H9 (cell line): ENCODE results near the gene L3HYPDH. TPM values are rescaled to one million over a fixed set of nuclear protein-coding genes. Genes with fewer than 3 reads are reported as not detected.

Source experiments
- DNase-seq: peaks from one replicate; pipeline ENCODE4 v3.0.0-alpha.2; 2017
- H2AFZ ChIP-seq: one replicate; pipeline ENCODE4 v1.6.1; 2013; ENCODE audit warnings: mild to moderate bottlenecking, low read length, control low read depth, moderate library complexity
- H2AK5ac ChIP-seq: 2 replicates; pipeline ENCODE4 v1.6.1; 2013; ENCODE audit warnings: low read length, control low read depth, mixed read lengths; ENCODE audit not compliant: insufficient read length
- H2BK120ac ChIP-seq: one replicate; pipeline ENCODE4 v1.6.1; 2013; ENCODE audit warnings: low read depth, mild to moderate bottlenecking, low read length, control low read depth, inconsistent platforms; ENCODE audit not compliant: poor library complexity, severe bottlenecking
- H2BK12ac ChIP-seq: 2 replicates; pipeline ENCODE4 v1.6.1; 2013; ENCODE audit warnings: low read length, control low read depth, mixed read lengths, low read depth; ENCODE audit not compliant: insufficient read length
- H2BK15ac ChIP-seq: 2 replicates; pipeline ENCODE4 v1.6.1; 2013; ENCODE audit warnings: low read depth, low read length, control low read depth
- H2BK20ac ChIP-seq: one replicate; pipeline ENCODE4 v1.6.1; 2013; ENCODE audit warnings: low read depth, mild to moderate bottlenecking, low read length, control low read depth, inconsistent platforms; ENCODE audit not compliant: poor library complexity, severe bottlenecking
- H2BK5ac ChIP-seq: 2 replicates; pipeline ENCODE4 v1.6.1; 2013; ENCODE audit warnings: low read length, control low read depth, mixed read lengths; ENCODE audit not compliant: insufficient read length
- H3K14ac ChIP-seq: 2 replicates; pipeline ENCODE4 v1.6.1; 2013; ENCODE audit warnings: low read length, control low read depth; ENCODE audit not compliant: insufficient read depth
- H3K18ac ChIP-seq: 2 replicates; pipeline ENCODE4 v1.6.1; 2013; ENCODE audit warnings: low read depth, mild to moderate bottlenecking, mixed read lengths, low read length, control low read depth; ENCODE audit not compliant: insufficient read length
- H3K23ac ChIP-seq: 2 replicates; pipeline ENCODE4 v1.6.1; 2013; ENCODE audit warnings: low read length, control low read depth, mixed read lengths, low read depth; ENCODE audit not compliant: insufficient read length
- H3K23me2 ChIP-seq: 2 replicates; pipeline ENCODE4 v1.6.1; 2013; ENCODE audit warnings: low read depth, mild to moderate bottlenecking, mixed read lengths, low read length, control low read depth; ENCODE audit not compliant: insufficient read length, poor library complexity, severe bottlenecking
- H3K27ac ChIP-seq: 2 replicates; pipeline ENCODE4 v1.5.1; 2013; ENCODE audit warnings: low read length, control low read depth, mixed read lengths, low read depth; ENCODE audit not compliant: insufficient read length
- H3K27me3 ChIP-seq: 2 replicates; pipeline ENCODE4 v1.6.1; 2013; ENCODE audit warnings: low read length, control low read depth, inconsistent platforms; ENCODE audit not compliant: insufficient read depth
- H3K4ac ChIP-seq: 2 replicates; pipeline ENCODE4 v1.6.1; 2013; ENCODE audit warnings: low read depth, mild to moderate bottlenecking, control low read depth, inconsistent platforms, low read length, moderate library complexity
- H3K4me1 ChIP-seq: 2 replicates; pipeline ENCODE4 v1.6.1; 2013; ENCODE audit warnings: low read length, control low read depth, inconsistent platforms; ENCODE audit not compliant: insufficient read depth
- H3K4me2 ChIP-seq: 2 replicates; pipeline ENCODE4 v1.6.1; 2013; ENCODE audit warnings: low read length, control low read depth, mixed read lengths; ENCODE audit not compliant: insufficient read length, insufficient read depth
- H3K56ac ChIP-seq: 2 replicates; pipeline ENCODE4 v1.6.1; 2013; ENCODE audit warnings: low read depth, mild to moderate bottlenecking, mixed read lengths, low read length, control low read depth; ENCODE audit not compliant: insufficient read length
- H3K79me1 ChIP-seq: 2 replicates; pipeline ENCODE4 v1.6.1; 2013; ENCODE audit warnings: low read depth, mild to moderate bottlenecking, moderate library complexity, low read length, control low read depth, inconsistent platforms; ENCODE audit not compliant: insufficient read depth, poor library complexity, severe bottlenecking
- H3K79me2 ChIP-seq: 2 replicates; pipeline ENCODE4 v1.6.1; 2013; ENCODE audit warnings: low read length, control low read depth, inconsistent platforms; ENCODE audit not compliant: insufficient read depth
- H3K9ac ChIP-seq: 2 replicates; pipeline ENCODE4 v1.6.1; 2013; ENCODE audit warnings: low read length, control low read depth, mixed read lengths; ENCODE audit not compliant: insufficient read length; ENCODE audit errors: extremely low read depth
- H3K9me3 ChIP-seq: one replicate; pipeline ENCODE4 v1.6.1; 2013; ENCODE audit warnings: low read depth, low read length, inconsistent platforms; ENCODE audit not compliant: control insufficient read depth
- H3T11ph ChIP-seq: one replicate; pipeline ENCODE4 v1.6.1; 2013; ENCODE audit warnings: mild to moderate bottlenecking, low read length, control low read depth, inconsistent platforms
- H4K20me1 ChIP-seq: one replicate; pipeline ENCODE4 v1.6.1; 2013; ENCODE audit not compliant: control insufficient read depth, insufficient read length, insufficient read depth
- H4K5ac ChIP-seq: 2 replicates; pipeline ENCODE4 v1.6.1; 2013; ENCODE audit warnings: low read depth, mild to moderate bottlenecking, mixed read lengths, low read length, control low read depth; ENCODE audit not compliant: insufficient read length
- H4K8ac ChIP-seq: replicated peaks from 2 replicates; pipeline ENCODE4 v1.6.1; 2013; ENCODE audit warnings: low read length, control low read depth, mixed read lengths, low read depth; ENCODE audit not compliant: insufficient read length
- H4K91ac ChIP-seq: 2 replicates; pipeline ENCODE4 v1.6.1; 2013; ENCODE audit warnings: low read depth, mild to moderate bottlenecking, moderate library complexity, mixed read lengths, low read length, control low read depth; ENCODE audit not compliant: insufficient read length
- H3K27ac Mint-ChIP-seq, 3 experiments: 2 replicates in 2 of 3; 3 replicates in 1 of 3; pipeline ENCODE4 v1.8.0; 2020 to 2021; ENCODE audit warnings: mixed read lengths in 3 of 3, mild to moderate bottlenecking in 1 of 3, moderate library complexity in 1 of 3
- H3K27me3 Mint-ChIP-seq: 2 replicates; pipeline ENCODE4 v1.8.0; 2021; ENCODE audit warnings: low read depth, mild to moderate bottlenecking, moderate library complexity, mixed read lengths
- H3K36me3 Mint-ChIP-seq, 3 experiments: 2 replicates in 2 of 3; 3 replicates in 1 of 3; pipeline ENCODE4 v1.8.0; 2020 to 2021; ENCODE audit warnings: low read depth in 3 of 3, mixed read lengths in 3 of 3; ENCODE audit not compliant: insufficient read depth in 1 of 3
- H3K4me1 Mint-ChIP-seq, 2 experiments: 2 replicates each; pipeline ENCODE4 v1.8.0; 2020; ENCODE audit warnings: mixed read lengths in 2 of 2
- H3K4me3 Mint-ChIP-seq, 2 experiments: 2 replicates in 1 of 2; 3 replicates in 1 of 2; pipeline ENCODE4 v1.8.0; 2020 to 2021; ENCODE audit warnings: mild to moderate bottlenecking in 2 of 2, mixed read lengths in 2 of 2, moderate library complexity in 1 of 2
- H3K9me3 Mint-ChIP-seq, 2 experiments: 2 replicates in 1 of 2; 3 replicates in 1 of 2; pipeline ENCODE4 v1.8.0; 2020; ENCODE audit warnings: mild to moderate bottlenecking in 2 of 2, mixed read lengths in 2 of 2, moderate library complexity in 1 of 2
- CTCF ChIP-seq: fragments of 200-600 bp; sonication (generic); conservative IDR thresholded peaks from 3 replicates; pipeline ENCODE4 v1.8.0; 2021; ENCODE audit warnings: antibody characterized with exemption, mild to moderate bottlenecking
- WGBS: extraction: QIAGEN DNeasy Blood & Tissue Kit; methylation state at CpG from one replicate; pipeline ENCODE4 v1.1.7; 2013; ENCODE audit warnings: missing lambda C conversion rate, low lambda C conversion rate, mixed read lengths; ENCODE audit not compliant: insufficient read length; ENCODE audit errors: extremely low coverage; 5-methylcytosine and 5-hydroxymethylcytosine counted together
- total RNA-seq: library from RNA; stranded (reverse); gene quantifications from 2 replicates; pipeline ENCODE4 v1.2.1, GENCODE V29; 2021

Gene L3HYPDH
- total RNA-seq, 1 experiment from 2014 or later: 15.7 TPM

GRCh38 chr14:59509101-59509500 lies 24.9 kb upstream of the L3HYPDH start:
- Histone ChIP-seq H4K91ac (no peak overlapping the region), H2AFZ (no peak overlapping the region), H3K4me2 (no peak overlapping the region), H3K79me2 (no peaks in the 10 kb centered on the region), H3K4me1 (no peaks in the 10 kb centered on the region), H4K5ac (no peak overlapping the region), H2BK120ac (no peak overlapping the region), H3K23ac (no peak overlapping the region), H3K79me1 (no peaks in the 10 kb centered on the region), H3K56ac (no peak overlapping the region), H3K23me2 (no peaks in the 10 kb centered on the region), H3K27ac (no peak overlapping the region), H2BK20ac (no peak overlapping the region), H3K9me3 (no peaks in the 10 kb centered on the region), H3K18ac (no peak overlapping the region), H4K20me1 (no peaks in the 10 kb centered on the region), H2BK12ac (no peak overlapping the region), H3K4ac (no peak overlapping the region), H3K9ac (no peak overlapping the region), H2BK5ac (no peak overlapping the region), H3K27me3 (no peaks in the 10 kb centered on the region), H4K8ac (no peak overlapping the region), H3K14ac (no peak overlapping the region), H2AK5ac (no peak overlapping the region), H3T11ph (no peak overlapping the region), H2BK15ac (no peak overlapping the region)
- TF ChIP-seq CTCF: no peak
- peaks cover 17 to 18% of the 10 kb centered on the region in 2 experiments for H3K4me1 Mint-ChIP-seq
- H3K4me3 Mint-ChIP-seq: no peak overlapping the region
- peaks cover 3 to 16% (median 9%) of the 10 kb centered on the region in 3 experiments for H3K36me3 Mint-ChIP-seq
- H3K9me3 Mint-ChIP-seq: peaks cover 7 to 15% of the 10 kb centered on the region in 2 experiments
- no CpG with 5 or more reads among the region's 3 CpGs for WGBS
- no peak overlapping the region for H3K27ac Mint-ChIP-seq
- no peak for DNase-seq
- no peaks in the 10 kb centered on the region for H3K27me3 Mint-ChIP-seq
